Measurements from ENCODE around the gene MGAT4A.

Gene MGAT4A

GRCh38 chr2:98711506-98711905 lies 19.4 kb downstream of the MGAT4A start:
- H3K27me3 Mint-ChIP-seq (ENCODE audit: low read depth), result no peaks in the 10 kb centered on the region
- no peaks in the 10 kb centered on the region for H3K9me3 Mint-ChIP-seq
- H3K36me3 Mint-ChIP-seq (ENCODE audit: low read depth), result peaks cover 41% of the 10 kb centered on the region
- no peak for DNase-seq (ENCODE audit: low spot score)
- H3K4me1 Mint-ChIP-seq (ENCODE audit: low read depth), result peaks cover 52% of the 10 kb centered on the region
- H3K4me3 Mint-ChIP-seq, result no peak overlapping the region
- H3K27ac Mint-ChIP-seq, result no peak overlapping the region

DNA sequence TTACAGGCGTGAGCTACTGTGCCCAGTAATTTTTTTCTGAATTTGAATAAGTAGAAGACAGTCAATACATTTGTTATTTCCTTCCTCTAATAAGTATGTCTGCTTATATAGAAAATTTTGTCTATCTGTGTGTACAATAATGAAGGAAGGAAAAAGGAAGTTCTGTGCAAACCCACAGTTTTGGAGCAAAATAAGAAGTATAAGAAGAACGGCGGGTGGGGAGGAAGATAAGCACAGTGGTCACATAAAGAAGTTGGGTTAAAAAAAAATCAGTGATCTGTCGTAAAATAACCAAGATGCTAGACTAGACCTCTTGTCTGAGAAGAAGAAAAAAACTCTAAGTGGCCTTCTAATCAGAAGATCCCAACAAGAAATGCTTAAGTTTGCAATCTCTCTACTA lies 20.2 kb downstream of the MGAT4A start:
- Mint-ChIP-seq H3K27ac (no peak overlapping the region), H3K36me3 (ENCODE audit: low read depth) (peaks cover 43% of the 10 kb centered on the region), H3K4me1 (ENCODE audit: low read depth) (peaks cover 50% of the 10 kb centered on the region)

GRCh38 chr2:98709535-98709934 lies 21.4 kb downstream of the MGAT4A start:
- no peak overlapping the region for H3K4me3 Mint-ChIP-seq
- H3K36me3 Mint-ChIP-seq (ENCODE audit: low read depth), result peaks cover 38% of the 10 kb centered on the region
- no peak for DNase-seq (ENCODE audit: low spot score)
- H3K4me1 Mint-ChIP-seq (ENCODE audit: low read depth), result peaks cover 52% of the 10 kb centered on the region
- H3K27ac Mint-ChIP-seq, result no peak overlapping the region
- H3K27me3 Mint-ChIP-seq (ENCODE audit: low read depth), result no peaks in the 10 kb centered on the region
- H3K9me3 Mint-ChIP-seq, result no peaks in the 10 kb centered on the region

More for the DNA sequence above, 20.2 kb downstream of the MGAT4A start:
- no peak for DNase-seq (ENCODE audit: low spot score)
- Mint-ChIP-seq H3K9me3 (no peaks in the 10 kb centered on the region), H3K4me3 (peak overlapping the region; percentile 52), H3K27me3 (ENCODE audit: low read depth) (no peaks in the 10 kb centered on the region)

DNA sequence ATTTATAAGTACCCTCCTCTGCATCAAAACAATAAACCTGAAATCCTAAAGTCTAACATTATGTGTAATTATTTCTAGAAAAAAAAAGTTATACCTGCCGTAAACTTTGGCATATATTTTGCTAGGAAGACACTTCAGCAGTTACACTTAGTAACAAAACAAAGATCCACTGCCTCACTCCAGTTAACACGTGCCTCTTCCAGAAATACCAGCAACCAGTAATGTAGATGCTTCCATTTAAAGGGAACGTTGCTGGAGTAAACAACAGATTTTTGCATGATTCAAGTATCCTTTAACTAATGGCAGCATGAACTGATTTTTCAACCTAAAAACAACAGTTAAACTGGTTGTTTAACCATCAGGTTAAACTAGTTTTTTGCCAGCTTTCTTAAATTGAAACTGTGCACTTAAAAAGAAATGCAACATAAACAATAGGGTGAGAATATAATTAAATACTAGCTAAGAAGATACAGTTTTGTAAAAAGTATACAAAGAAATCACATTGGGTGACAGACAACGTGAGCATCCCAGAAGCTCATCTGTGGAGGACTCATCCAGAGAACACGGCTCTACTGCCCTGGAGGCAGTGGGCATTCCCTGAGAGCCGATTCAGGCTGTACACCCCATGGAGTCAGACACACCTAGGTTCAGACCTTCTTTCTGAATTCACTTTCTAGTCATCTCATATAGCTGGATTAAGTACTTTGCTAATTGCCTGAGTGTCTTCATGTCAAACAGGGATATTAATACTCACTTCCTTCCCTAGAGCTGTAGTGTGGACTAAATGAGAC lies 22.3 kb downstream of the MGAT4A start:
- no peak overlapping the region for H3K4me3 Mint-ChIP-seq
- H3K27me3 Mint-ChIP-seq (ENCODE audit: low read depth), result no peaks in the 10 kb centered on the region
- H3K27ac Mint-ChIP-seq, result no peak overlapping the region
- no peaks in the 10 kb centered on the region for H3K9me3 Mint-ChIP-seq
- no peak for DNase-seq (ENCODE audit: low spot score)
- peaks cover 51% of the 10 kb centered on the region for H3K4me1 Mint-ChIP-seq (ENCODE audit: low read depth)
- peaks cover 40% of the 10 kb centered on the region for H3K36me3 Mint-ChIP-seq (ENCODE audit: low read depth)

DNA sequence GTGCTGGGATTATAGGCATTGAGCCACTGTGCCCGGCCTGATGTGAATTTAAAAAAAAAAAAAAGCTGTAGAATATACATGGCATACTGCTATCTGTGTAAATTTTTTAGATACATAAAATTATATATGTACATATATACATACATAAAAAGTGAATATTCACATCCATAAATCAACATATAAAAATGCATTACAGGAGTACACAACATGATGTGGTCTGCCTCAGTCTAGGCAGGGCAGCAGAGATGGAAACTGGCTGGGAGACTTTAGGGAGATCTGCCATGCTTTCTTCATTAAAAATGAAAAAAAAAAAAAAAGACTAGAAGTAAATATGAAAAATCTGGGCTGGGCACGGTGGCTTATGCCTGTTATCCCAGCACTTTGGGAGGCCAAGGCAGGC lies 24.3 kb downstream of the MGAT4A start:
- H3K4me3 Mint-ChIP-seq, result no peak overlapping the region
- no peak overlapping the region for H3K27ac Mint-ChIP-seq
- no peaks in the 10 kb centered on the region for H3K9me3 Mint-ChIP-seq
- H3K36me3 Mint-ChIP-seq (ENCODE audit: low read depth), result peaks cover 40% of the 10 kb centered on the region
- peaks cover 54% of the 10 kb centered on the region for H3K4me1 Mint-ChIP-seq (ENCODE audit: low read depth)
- DNase-seq (ENCODE audit: low spot score), result no peak
- H3K27me3 Mint-ChIP-seq (ENCODE audit: low read depth), result no peaks in the 10 kb centered on the region

GRCh38 chr2:98705333-98705617 lies 25.7 kb downstream of the MGAT4A start:
- no peaks in the 10 kb centered on the region for H3K27me3 Mint-ChIP-seq (ENCODE audit: low read depth)
- peaks cover 34% of the 10 kb centered on the region for H3K36me3 Mint-ChIP-seq (ENCODE audit: low read depth)
- H3K27ac Mint-ChIP-seq, result no peak overlapping the region
- H3K9me3 Mint-ChIP-seq, result no peaks in the 10 kb centered on the region
- peaks cover 47% of the 10 kb centered on the region for H3K4me1 Mint-ChIP-seq (ENCODE audit: low read depth)
- DNase-seq (ENCODE audit: low spot score), result no peak
- H3K4me3 Mint-ChIP-seq, result no peak overlapping the region

DNA sequence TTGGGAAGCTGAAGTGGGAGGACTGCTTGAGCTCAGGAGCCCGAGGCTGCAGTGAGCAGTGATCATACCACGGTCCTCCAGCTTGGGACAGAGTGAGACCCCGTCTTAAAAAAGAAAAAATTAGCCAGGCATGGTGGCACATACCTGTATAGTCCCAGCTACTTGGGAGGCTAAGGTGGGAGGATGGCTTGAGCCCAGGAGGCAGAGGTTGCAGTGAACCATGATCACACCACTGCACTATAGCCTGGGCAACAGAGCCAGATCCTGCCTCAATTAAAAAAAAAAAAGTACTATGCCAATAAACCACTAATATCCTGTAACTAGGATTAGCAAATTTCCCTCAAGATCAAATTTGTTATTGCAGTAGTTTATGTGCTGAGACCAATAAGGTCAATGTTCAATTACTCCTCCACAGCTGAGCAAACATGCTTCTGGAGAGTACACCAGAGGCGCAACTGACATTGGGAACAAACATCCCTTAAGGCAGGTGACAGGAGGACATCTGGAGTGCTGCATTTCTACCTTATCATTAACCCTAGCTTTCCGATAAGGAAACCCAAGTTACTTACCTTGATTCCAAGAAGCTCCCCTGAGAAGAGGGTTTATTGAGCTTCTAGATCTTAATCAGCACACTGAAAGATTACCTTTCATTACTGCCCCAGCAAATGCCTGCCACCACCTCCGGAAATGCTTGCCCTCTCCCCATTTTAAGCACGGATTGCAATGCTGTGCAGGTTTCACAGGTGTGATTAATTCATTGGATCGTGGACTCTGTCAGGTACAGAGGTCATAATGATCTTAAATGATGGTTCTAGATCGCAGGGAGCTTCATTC lies 26.2 kb downstream of the MGAT4A start:
- no peaks in the 10 kb centered on the region for H3K9me3 Mint-ChIP-seq
- no peak overlapping the region for H3K4me3 Mint-ChIP-seq
- no peaks in the 10 kb centered on the region for H3K27me3 Mint-ChIP-seq (ENCODE audit: low read depth)
- H3K27ac Mint-ChIP-seq, result no peak overlapping the region
- H3K36me3 Mint-ChIP-seq (ENCODE audit: low read depth), result peaks cover 31% of the 10 kb centered on the region
- peaks cover 43% of the 10 kb centered on the region for H3K4me1 Mint-ChIP-seq (ENCODE audit: low read depth)
- no peak for DNase-seq (ENCODE audit: low spot score)

DNA sequence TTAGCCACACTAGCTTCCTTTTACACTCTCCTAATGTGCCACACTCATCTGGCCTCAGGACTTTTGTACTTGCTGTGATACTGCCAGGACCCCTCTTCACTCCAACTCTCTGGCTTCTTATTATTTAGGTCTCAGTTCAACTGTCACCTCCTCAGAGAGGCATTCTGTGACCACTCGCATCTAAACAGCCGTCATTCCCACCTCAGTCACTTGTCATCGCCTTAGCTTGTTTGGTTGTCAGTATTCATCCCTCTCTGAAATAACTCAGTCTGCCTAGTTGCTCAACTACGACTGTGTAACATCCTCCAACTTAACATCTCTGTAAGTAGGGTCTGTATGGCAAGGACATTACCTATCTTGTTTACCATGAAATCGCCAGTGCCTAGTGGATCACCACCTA lies 27.2 kb downstream of the MGAT4A start:
- no peaks in the 10 kb centered on the region for H3K27me3 Mint-ChIP-seq (ENCODE audit: low read depth)
- H3K9me3 Mint-ChIP-seq, result no peaks in the 10 kb centered on the region
- no peak overlapping the region for H3K27ac Mint-ChIP-seq
- H3K4me1 Mint-ChIP-seq (ENCODE audit: low read depth), result peaks cover 37% of the 10 kb centered on the region
- peaks cover 28% of the 10 kb centered on the region for H3K36me3 Mint-ChIP-seq (ENCODE audit: low read depth)
- no peak for DNase-seq (ENCODE audit: low spot score)
- H3K4me3 Mint-ChIP-seq, result no peak overlapping the region

GRCh38 chr2:98702858-98703620 lies 27.9 kb downstream of the MGAT4A start:
- Mint-ChIP-seq H3K9me3 (no peaks in the 10 kb centered on the region), H3K27ac (peak overlapping the region; percentile 9), H3K27me3 (ENCODE audit: low read depth) (no peaks in the 10 kb centered on the region), H3K36me3 (ENCODE audit: low read depth) (peaks cover 29% of the 10 kb centered on the region), H3K4me1 (ENCODE audit: low read depth) (peaks cover 40% of the 10 kb centered on the region), H3K4me3 (no peak overlapping the region)
- no peak for DNase-seq (ENCODE audit: low spot score)

DNA sequence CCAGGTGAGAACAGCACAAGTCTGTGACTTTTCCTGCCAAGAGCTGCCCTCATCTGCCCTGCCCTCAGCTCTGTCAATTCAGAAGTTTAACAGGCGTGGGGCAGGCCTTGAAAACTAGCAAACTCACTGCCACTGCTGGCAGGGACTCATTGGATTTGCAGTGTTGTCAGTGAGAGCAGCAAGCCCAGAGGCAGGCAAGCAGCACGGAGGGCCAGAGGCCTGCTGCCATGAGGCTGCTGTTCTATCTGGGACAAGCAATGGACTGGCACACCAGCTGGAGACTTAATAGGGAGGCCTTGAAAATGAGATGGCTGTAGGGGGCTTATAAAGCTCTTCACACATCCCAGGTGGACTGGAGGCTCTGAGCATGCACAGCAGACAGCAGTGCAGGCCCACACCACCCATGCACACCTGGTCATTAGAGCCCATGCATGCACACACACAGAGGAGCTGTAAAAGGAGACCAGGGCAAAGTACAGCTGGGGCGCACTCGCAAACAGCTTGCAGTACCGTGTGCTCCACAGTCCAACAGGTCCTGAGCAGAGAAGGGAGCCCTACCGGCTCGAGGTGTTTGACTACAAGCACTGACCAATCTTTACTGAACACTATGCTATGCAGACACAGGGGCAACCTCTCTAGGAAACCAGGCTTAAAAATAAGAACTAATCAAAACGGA lies 28.7 kb downstream of the MGAT4A start:
- peaks cover 36% of the 10 kb centered on the region for H3K4me1 Mint-ChIP-seq (ENCODE audit: low read depth)
- H3K36me3 Mint-ChIP-seq (ENCODE audit: low read depth), result peaks cover 25% of the 10 kb centered on the region
- no peak overlapping the region for H3K27ac Mint-ChIP-seq
- no peak overlapping the region for H3K4me3 Mint-ChIP-seq
- DNase-seq (ENCODE audit: low spot score), result no peak
- H3K9me3 Mint-ChIP-seq, result no peaks in the 10 kb centered on the region
- H3K27me3 Mint-ChIP-seq (ENCODE audit: low read depth), result no peaks in the 10 kb centered on the region

DNA sequence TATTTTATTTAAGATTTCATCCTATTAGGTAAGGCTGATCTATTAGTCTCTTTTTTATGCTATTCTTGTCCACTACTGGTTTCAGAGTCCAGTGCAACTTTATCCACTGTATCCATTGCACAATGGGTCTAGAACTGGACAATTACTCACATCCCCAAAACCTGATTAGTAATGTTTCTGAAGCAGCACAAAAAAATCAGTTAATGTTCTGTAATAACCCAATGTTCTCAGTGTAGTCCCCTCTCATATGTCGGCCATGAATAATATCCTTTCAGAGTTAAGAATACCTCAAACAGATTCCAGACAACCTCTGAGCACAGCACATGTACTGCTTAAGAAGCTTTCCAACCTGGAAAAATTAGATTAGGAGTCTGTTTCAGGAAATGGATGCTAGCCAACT lies 29.7 kb downstream of the MGAT4A start:
- H3K27ac Mint-ChIP-seq, result no peak overlapping the region
- no peak overlapping the region for H3K4me3 Mint-ChIP-seq
- peaks cover 39% of the 10 kb centered on the region for H3K4me1 Mint-ChIP-seq (ENCODE audit: low read depth)
- peaks cover 30% of the 10 kb centered on the region for H3K36me3 Mint-ChIP-seq (ENCODE audit: low read depth)
- H3K9me3 Mint-ChIP-seq, result no peaks in the 10 kb centered on the region
- no peak for DNase-seq (ENCODE audit: low spot score)
- H3K27me3 Mint-ChIP-seq (ENCODE audit: low read depth), result no peaks in the 10 kb centered on the region

DNA sequence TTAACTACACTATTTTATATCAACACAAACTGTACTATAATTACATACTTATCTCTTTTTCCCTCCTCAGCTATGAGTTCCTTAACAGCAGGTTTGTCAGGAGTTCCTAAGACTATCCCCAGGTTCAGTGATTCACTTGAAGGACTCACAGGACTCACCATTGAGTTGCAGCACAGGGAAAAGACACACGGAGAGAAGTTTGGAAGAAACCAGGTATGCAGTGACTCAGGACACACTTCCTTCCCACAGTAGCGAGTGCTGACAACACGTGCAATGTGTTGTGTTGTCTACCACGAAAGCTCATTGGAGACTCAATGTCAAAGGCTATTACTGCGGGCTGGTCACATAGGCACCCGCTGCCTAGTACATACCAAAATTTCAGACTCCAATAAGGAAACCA lies 32.0 kb downstream of the MGAT4A start:
- peaks cover 34% of the 10 kb centered on the region for H3K36me3 Mint-ChIP-seq (ENCODE audit: low read depth)
- H3K27me3 Mint-ChIP-seq (ENCODE audit: low read depth), result no peaks in the 10 kb centered on the region
- peaks cover 36% of the 10 kb centered on the region for H3K4me1 Mint-ChIP-seq (ENCODE audit: low read depth)
- DNase-seq (ENCODE audit: low spot score), result no peak
- no peak overlapping the region for H3K27ac Mint-ChIP-seq
- H3K4me3 Mint-ChIP-seq, result no peak overlapping the region
- H3K9me3 Mint-ChIP-seq, result no peaks in the 10 kb centered on the region

DNA sequence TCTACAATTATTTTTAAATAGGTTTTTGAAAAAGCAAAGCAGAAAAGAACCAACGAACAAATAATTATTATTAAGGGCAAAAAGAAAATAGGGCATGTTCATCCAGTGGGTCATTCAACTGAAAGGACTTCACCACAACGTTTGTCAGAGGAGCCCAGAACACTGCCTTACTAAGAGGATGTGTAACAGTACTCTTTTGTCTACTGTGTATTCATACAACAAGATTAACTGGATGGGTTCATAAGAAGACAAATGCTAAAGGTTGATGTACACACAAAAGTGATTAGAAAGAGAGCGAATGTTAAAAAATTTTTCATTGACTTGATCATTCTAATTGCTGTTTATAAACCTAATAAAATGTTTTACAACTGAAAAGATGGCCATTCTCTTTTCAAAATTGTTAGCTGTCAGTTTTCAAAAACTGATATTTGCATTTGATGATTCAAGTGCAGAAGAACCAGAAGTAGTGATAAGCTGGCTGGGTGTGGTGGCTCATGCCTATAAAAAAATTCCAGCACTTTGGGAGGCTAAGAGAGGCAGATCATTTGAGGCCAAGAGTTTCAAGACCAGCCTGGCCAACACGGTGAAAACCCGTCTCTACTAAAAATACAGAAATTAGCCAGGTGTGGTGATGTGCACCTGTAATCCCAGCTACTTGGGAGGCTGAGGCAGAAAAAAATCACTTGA lies 33.1 kb downstream of the MGAT4A start:
- Mint-ChIP-seq H3K36me3 (ENCODE audit: low read depth) (peaks cover 36% of the 10 kb centered on the region), H3K27ac (no peak overlapping the region), H3K9me3 (no peaks in the 10 kb centered on the region), H3K27me3 (ENCODE audit: low read depth) (no peaks in the 10 kb centered on the region), H3K4me1 (ENCODE audit: low read depth) (peaks cover 36% of the 10 kb centered on the region), H3K4me3 (no peak overlapping the region)
- no peak for DNase-seq (ENCODE audit: low spot score)
